ENCODE data around the gene ALOX5AP.
"Not testable (repeated sequence)": the region's sequence is repeated elsewhere in the genome, so short reads cannot be mapped to it uniquely, and the experiment has no call there.

Gene ALOX5AP

DNA sequence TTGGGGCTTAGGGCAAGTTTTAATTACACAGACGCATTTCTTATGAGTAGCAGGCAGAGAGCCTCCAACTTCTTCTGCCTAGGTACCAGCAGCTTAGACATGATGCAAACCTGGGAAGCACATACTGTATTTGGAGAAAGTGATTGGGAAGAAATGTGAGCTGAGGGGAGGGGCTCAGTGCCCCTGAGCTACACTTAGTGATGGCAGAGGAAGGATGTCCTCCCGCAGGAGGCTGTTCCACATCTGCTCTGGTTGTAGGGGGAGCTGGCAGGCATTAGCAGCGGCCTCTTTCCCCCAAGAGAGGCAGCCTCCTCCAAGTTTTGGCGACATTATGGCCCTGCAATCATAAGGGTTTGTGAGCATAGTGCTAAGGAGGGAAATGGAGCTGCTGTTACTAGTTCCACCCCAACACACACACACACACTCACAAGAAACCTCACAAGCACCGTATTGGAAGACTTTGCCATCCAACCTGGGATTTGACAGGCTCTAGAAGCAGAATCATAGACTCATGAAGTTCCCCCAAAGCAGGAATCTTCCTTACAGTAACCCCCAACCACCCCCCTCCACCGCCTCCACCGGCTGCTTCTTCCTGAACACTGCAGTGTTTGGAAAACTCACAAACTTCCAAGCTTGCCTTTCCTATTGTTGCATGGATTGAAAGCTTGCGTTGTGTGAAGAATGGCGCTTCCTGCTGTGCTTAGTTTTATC is 3.3 kb downstream of the ALOX5AP start:
- DNase-seq = no peak

DNA sequence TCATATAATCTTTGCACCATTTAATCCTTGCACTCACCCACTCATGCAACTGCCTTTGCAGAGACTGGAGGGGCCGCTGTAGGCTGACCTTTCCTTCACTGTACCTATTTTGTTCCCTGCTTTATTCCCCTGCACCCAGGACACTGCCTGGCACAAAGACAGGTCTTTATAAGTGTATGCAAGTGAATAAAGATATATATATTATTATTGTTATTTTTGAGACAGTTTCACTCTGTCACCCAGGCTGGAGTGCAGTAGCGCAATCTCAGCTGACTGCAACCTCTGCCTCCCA is 3.8 kb downstream of the ALOX5AP start:
- no peak for DNase-seq

DNA sequence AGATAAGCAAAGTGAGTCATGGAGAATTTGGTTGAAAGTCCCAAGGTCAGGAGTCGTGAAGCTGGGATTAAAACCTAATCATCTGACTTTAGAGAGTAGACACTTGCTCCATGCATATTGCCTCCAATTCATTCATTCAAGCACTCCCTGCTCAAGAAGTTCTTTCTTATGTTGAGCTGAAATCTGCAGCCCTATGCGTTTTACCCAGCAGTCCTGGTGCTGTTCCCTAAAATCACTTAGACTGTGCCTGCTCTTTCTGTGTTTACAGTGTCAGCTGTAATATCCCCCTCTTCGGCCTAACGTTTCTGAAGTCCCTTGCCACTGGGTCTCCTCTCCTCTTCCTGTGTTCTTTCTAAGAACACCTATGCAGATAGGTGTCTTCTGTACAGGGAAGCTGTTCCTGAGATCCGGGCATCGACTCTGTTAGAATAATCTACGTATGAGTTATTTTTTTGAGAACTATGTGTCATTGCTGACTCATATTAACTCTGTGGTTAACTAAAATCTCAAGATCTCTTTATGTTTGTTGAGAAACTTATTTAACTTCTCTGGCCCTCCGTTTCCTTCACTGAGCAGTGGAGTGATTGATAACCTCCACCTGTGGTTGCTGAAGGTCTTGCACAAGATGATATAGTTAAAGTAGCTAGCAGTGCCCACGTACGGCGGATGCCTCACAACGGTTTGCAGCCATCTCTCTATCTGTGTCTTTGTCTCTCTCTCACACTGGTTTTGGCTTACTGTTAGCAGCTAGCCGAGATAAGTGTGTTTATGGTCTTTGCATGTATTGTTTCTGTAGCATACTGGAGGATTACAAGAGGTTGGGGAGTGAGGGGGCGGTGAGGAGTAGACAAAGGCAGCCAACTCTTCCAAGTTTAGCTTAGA is 4.7 kb downstream of the ALOX5AP start:
- DNase-seq = peak; percentile 84

DNA sequence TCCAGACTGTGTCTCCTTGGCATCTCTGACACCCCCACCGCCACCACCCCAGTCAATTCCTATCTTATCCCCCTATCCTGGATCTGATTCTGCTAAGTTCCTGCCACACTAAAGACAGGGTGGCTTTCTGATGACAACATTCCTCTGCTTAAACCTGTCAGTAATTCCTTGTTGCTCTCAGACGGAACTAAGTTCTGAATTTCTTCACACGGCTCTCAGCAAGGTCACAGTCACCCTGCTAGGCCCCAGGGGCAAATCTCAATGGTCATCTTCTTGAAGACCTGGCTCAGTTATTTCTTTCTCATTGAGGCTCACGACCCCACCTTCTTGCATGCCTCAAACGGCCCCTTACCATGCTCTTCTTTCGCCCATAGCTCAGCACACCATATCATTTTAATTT is 7.6 kb downstream of the ALOX5AP start:
- no peak for DNase-seq

DNA sequence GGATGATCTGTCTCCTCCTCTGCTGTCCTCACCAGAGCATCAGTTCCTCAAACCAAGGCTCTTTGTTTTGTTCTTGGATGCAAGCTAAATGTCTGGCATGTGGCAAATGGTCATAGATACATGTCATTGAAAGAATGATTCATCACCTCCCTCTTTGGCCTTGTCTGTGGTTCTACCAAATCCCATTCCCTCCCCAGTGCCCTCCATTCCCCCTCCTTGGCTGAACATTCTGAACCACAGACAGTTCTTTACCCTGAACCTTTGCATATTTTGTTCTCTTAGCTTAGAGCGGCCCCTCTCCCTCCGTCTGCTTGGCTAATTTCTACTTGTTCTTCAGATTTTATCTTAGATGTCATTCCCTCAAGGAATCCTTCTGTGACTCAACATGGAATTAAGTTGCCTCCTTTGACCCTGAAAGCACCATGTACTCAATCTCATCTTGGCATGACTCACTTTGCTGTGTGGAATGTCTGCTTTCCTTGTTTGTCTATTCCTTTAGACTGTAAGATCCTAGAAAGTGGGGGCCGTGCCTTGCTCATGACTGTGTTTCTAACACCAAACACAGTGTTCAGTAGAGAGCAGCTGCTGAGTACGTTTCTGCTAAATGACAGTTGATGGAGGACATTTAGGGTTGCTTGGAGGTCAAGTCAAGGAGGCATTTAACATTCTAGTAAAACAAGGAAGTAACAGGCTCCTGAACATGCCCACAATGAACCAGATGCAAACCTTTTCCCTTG is 8.1 kb downstream of the ALOX5AP start:
- peak; percentile 100 for DNase-seq

DNA sequence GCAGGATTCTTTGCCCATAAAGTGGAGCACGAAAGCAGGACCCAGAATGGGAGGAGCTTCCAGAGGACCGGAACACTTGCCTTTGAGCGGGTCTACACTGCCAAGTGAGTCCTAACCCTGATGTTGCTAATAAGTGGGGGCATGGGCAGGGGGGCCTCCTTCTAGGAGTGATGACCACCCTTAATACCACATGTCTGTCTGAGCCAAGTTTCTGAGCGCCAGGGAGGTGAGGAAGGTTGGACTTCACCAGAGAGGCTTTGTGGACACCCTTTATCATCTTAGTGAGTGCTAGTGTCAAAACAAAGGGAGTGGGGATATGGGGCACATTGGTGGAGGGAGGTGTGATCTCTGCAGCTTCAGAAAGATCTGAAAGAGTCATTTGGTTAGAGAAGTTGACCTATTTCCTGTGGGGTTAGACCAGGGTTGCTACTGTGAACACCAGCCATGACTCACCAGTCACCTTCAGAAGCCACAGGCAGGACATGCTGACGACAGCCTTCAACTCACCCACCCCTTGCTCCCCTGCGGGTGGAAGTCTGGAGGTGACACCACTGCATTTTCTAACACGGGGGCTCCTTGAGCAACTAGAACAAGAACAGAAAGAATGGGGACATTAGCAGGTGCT is 8.8 kb downstream of the ALOX5AP start:
- no peak for DNase-seq

DNA sequence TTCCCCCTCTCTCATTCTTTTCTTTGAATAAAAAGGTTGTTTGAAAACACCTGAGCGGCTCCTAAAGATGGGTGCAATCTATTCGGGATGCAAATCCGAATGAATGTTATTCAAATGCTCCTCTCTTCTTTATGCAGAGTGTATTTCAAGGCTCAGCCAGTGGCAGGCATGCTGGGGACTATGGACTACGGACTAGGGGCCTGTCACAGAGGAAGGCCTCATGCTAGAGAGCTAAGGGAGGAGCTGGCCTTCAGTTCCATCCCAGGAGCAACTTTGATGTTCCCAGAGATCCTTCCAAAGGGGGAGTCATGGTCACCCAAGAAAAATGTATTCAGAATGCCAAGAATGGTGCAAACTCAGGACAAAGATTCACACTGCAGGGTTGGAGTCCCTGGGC is 9.3 kb downstream of the ALOX5AP start:
- no peak for DNase-seq

DNA sequence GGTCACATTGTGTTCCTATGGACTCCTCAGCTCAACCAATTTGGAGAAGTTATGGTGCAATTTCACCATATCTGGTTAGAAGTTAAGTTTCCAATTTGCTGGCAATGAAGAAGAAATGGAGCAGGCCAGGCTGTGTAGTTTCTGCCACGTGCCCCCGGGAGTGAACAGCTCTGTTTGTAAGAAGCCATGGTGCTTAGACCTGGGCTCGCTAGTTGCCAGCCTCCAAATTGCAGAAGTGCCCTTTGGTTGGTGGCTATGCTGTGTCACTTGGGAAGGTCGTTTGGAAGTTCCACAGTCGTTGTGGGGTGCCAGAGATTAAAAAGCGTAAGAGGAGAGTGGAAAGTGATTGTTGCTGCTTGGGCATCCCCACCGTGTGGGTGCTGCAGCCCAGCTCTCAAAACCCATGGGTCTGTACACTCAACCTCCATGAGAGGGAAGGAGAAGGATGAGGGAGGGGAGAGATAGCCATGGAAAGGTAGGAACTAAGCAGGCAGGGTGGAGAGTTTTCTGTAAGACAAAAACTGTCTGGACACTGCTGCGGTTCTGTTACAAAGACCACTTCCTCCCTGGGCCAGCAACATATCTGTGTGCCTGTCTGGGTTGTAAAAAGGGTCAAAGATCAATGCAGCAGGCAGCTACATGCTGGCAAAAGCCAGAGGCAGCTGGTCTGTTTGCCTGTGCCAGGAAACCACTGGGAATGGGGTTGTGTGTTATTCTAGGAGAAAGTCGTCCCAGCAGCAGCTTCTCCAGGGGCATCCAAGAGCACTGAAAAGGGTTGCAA is 10.8 kb downstream of the ALOX5AP start:
- DNase-seq = no peak

DNA sequence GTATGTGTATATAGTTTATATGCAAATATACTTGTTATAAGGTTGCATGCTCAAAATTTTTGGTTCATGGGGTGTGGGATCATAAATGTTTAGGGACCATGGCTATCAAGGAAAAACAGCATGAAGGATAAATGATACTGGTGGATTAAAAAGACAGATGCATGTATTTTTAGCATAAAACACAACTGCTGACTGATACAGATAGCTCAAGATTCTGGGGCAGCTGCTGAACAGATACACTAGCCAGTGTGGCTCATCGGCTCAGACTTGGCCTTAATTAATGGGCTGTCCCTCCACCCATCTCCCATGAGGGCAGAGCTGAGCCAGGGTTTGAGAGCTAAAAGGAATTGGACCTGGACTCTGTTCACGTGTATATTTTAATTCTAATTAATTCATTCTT is 11.4 kb downstream of the ALOX5AP start:
- no peak for DNase-seq

DNA sequence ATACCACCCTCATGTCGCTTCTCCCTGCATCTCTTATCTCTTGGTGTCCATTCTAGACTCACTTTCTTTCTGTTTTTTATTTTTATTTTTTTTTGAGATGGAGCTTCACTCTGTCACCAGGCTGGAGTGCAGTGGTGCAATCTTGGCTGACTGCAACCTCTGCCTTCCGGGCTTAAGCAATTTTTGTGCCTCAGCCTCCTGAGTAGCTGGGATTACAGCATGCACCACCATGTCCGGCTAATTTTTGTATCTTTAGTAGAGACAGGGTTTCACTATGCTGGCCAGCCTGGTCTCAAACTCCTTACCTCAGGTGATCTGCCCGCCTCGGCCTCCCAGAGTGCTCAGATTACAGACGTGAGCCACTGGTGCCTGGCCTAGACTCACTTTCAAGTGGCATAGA is 12.5 kb downstream of the ALOX5AP start:
- not testable (repeated sequence) for DNase-seq

DNA sequence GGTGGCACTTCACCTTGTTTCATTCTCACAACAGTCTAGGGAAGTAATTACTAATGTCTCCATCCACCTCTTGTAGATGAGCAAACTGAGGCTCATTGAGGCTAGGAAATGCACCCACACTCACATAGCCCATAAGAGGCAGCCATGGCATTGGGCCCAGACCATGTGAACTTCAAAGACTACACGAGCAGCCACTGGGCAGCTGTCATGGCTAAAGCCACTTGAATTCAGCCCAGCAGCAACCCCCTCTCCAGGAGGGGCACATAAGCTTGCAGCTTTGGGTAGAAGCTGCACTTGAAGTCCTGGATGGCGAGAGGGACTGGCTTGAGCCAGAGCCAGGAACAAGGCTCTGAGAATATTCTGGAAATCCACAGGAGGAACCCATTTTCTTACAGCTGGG is 13.4 kb downstream of the ALOX5AP start:
- no peak for DNase-seq

DNA sequence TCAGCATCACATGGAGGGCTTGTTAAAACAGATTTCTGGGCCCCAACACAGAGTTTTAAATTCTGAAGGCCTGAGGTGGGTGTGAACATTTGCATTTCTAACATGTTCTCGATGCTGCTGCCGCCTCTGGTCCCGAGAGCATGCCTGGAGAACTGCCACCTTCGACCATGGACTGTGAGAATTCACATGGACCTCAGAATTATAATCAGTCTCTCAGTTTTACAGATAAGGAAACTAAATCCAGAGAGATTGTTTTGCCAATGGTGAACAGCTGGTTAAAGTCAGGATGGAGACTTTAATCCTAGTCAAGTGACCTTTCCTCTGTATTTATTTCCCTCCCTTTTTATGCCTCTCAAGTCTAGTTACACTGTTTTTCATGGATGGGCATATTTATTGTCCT is 14.7 kb downstream of the ALOX5AP start:
- no peak for DNase-seq

DNA sequence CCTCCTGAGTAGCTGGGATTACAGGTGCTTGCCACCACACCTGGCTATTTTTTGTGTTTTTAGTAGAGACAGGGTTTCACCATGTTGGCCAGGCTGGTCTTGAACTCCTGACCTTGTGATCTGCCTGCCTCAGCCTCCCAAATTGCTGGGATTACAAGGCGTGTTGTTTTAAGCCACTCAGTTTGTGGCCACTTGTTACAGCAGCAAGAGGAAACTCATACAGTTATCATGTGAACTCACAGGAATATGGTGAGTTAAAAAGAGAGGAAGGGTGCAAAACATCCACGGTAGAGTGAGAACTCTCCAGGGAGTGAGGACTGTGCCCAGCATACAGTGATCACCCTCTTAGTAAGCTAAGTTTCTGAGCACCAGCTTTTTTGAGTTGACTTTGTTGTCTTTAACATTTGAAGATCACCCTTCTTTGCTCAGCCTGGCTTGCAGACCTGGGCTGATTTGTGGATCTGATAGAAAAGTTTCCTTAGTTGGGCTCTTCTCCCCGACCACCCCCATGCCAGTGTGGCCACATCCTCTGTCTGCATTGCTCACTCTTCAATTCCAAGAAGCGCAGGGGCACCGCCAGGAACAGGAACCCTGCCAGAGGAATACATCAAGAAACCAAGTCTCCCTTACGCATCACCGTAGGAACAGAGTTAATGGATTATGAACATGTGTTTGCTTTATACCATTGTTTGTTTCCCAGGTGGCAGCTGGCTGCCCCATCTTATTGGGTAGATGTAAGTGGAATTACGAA is 16.0 kb downstream of the ALOX5AP start:
- no peak for DNase-seq

DNA sequence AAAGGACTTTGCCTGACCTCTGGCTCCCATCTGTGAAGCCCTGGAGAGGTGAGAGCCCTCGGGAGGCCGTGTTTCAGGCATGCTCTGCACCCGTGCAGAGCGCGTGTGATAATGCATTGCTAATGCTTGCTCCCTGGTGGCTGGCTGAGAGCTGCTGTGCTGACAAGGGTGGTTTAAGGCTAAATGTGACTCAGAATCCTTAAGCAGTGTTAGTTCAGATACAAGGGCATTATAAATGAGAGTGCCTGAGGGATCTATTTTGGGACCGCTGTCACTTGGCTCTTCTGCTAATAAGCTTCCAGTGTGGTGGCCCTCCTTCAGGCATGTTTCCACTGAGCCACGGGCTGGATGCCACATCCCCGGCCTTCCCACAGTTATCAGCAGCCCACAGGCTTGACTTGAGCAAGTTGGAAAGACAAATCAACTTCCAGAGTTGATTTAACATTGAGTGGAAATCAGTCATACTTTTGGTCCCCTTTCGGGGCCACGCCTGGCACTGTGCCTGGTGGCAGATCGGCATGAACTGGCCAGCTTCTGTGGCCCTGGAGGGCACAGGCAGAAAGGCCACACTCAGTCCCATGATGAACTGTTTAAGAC is 17.0 kb downstream of the ALOX5AP start:
- peak; percentile 56 for DNase-seq

DNA sequence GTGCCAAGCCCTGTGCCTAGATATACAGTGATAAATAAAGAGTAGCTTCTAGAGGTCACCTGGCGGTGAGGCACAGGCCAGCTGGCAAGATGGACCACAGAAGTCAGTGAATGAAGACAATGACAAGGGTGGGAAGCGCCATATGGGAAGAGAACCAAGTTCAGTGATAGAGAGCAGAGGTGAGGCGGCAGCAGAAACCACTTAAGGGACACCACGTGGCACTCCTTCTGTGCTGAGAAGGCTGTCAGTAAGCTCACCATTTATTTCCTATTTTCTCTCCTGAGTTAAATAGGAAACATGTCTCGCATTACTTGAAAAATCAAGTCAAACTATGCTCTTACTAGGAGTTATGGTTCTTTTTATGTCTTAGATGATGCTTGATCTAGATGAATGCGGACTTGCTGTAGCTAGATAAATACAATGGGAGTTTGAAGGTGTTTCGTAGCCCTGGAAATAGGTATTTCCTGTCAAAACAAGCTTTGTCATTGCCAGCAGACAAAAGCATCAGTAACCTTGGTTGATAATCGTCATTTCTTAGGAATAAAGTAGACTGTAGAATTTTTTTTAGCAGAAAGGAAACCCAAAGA is 17.8 kb downstream of the ALOX5AP start:
- no peak for DNase-seq

DNA sequence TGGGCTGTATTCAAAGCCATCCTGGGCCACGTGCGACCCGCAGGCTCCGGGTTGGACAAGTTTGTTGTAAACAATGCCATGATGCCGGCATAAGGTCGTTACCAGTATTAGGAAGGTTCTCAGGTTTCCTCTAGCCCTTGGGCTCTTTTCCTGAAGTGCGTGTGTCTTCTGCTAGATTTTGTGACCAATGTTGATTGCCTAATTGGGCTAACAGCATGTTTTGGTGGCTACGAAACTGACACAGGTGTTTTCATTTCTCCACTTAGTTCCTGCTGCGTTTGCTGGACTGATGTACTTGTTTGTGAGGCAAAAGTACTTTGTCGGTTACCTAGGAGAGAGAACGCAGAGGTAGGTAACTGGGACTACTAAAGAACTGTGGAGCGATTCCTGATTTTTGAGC is 20.3 kb downstream of the ALOX5AP start:
- no peak for DNase-seq

DNA sequence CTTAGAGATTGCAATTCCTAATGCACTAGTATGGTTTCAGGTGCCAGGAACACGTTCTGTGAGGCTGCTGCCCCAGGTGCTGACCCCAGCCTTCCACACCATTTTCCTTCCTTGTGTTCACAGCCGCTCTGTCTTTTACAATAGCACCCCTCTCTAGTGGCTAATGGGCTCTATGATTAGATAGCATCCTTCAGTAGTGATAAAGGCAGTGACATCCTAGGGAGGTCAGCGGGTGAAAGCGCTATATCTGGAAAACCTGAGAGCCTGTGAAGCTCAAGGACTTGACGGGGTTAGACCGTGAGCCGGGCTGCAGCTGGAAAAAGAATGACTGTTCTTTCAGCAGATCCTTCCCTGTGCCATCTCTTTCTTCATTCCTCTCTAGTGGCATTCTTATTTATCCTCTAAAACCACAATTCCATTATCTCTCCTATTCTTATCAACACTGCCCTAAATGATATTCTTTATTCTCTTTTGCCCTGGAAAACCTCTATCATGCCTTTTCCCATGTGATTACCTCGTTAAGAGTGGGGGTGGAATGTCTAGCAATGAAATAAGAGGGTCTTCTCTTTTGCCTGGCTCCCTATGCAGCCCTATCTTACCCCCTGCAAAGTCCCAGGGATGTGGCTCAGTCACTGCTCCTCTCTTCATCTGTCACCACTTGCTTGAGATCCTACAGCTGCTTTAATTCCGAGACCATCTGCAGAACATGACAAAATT is 21.8 kb downstream of the ALOX5AP start:
- no peak for DNase-seq

DNA sequence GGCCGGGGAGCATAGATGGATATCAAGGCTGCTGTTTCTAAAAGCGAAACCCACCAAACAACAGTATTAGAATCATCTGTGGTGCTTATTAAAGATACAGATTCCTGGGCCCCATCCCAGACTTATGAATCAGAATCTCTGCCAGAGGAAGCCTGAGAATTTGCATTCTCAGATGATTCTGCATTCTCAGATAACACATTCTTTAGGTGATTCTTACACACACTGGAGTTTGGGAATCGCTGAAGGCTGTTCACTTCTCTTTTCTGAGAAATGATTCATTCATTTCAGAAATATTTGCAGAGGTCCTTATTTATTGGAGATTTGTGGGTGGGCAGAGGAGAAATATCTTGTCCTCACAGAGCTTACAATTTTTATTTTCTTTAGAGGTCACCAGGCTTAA is 24.4 kb downstream of the ALOX5AP start:
- peak; percentile 37 for DNase-seq

DNA sequence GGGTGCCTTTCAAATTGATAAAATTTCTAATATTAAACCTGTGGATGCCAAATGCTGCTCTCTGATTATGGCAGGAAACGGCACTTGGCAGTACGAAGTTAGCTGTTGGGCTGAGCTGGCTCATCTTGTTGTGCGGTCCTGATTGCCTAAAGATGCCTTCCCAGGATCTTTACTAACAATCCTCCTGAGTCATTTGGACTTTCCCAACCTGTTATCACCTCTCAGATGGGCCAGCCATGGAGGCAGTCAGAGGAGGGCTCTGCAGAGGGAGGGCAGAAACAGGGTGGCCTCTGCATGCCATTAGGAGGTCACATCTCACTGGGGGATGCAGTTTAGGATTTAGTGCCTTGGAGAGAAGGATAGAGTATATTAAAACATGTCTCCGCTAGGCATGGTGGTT is 27.3 kb downstream of the ALOX5AP start:
- DNase-seq = no peak

DNA sequence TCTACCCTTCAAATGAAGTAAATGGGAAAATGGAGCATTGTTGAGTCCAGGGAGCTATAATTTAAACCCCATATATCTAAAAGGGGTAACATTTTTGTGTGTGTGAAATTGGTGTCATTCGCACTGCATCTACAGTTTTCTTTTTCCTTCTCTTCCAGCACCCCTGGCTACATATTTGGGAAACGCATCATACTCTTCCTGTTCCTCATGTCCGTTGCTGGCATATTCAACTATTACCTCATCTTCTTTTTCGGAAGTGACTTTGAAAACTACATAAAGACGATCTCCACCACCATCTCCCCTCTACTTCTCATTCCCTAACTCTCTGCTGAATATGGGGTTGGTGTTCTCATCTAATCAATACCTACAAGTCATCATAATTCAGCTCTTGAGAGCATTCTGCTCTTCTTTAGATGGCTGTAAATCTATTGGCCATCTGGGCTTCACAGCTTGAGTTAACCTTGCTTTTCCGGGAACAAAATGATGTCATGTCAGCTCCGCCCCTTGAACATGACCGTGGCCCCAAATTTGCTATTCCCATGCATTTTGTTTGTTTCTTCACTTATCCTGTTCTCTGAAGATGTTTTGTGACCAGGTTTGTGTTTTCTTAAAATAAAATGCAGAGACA is 28.6 kb downstream of the ALOX5AP start:
- peak; percentile 40 for DNase-seq

Data from fibroblast of skin of abdomen (primary cell).